ENCODE results near the gene HDAC11.
"Not testable (repeated sequence)": the region's sequence is repeated elsewhere in the genome, so short reads cannot be mapped to it uniquely, and the experiment has no call there.

DNA sequence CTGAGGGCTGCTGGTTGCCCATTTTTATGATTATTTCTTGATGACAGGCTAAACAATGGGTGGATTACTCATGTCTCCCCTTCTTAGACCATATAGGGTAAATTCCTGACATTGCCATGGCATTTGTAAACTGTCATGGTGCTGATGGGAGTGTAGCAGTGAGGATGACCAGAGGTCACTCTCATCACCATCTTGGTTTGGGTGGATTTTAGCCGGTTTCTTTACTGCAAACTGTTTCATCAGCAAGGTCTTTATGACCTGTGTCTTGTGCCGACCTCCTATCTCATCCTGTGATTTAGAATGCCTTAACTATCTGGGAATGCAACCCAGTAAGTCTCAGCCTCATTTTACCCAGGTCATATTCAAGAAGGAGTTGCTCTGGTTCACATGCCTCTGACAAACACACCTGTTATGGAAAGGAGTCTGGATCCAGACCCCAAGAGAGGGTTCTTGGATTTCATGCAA, 49.7 kb upstream of the HDAC11 start:
- TF ChIP-seq, protein P1, sequence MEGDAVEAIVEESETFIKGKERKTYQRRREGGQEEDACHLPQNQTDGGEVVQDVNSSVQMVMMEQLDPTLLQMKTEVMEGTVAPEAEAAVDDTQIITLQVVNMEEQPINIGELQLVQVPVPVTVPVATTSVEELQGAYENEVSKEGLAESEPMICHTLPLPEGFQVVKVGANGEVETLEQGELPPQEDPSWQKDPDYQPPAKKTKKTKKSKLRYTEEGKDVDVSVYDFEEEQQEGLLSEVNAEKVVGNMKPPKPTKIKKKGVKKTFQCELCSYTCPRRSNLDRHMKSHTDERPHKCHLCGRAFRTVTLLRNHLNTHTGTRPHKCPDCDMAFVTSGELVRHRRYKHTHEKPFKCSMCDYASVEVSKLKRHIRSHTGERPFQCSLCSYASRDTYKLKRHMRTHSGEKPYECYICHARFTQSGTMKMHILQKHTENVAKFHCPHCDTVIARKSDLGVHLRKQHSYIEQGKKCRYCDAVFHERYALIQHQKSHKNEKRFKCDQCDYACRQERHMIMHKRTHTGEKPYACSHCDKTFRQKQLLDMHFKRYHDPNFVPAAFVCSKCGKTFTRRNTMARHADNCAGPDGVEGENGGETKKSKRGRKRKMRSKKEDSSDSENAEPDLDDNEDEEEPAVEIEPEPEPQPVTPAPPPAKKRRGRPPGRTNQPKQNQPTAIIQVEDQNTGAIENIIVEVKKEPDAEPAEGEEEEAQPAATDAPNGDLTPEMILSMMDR (IDR thresholded peaks at IDR 0.05), result not testable (repeated sequence)
- TF ChIP-seq, protein P2, sequence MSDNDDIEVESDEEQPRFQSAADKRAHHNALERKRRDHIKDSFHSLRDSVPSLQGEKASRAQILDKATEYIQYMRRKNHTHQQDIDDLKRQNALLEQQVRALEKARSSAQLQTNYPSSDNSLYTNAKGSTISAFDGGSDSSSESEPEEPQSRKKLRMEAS (CRISPR knock-in tag; IDR thresholded peaks at IDR 0.05), result not testable (repeated sequence)
- TF ChIP-seq, protein P3, sequence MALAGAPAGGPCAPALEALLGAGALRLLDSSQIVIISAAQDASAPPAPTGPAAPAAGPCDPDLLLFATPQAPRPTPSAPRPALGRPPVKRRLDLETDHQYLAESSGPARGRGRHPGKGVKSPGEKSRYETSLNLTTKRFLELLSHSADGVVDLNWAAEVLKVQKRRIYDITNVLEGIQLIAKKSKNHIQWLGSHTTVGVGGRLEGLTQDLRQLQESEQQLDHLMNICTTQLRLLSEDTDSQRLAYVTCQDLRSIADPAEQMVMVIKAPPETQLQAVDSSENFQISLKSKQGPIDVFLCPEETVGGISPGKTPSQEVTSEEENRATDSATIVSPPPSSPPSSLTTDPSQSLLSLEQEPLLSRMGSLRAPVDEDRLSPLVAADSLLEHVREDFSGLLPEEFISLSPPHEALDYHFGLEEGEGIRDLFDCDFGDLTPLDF (CRISPR knock-in tag; IDR thresholded peaks at IDR 0.05), result not testable (repeated sequence)
- not testable (repeated sequence) for TF ChIP-seq FOXK1 (CRISPR knock-in tag; IDR thresholded peaks at IDR 0.05); NR2C2 (CRISPR knock-in tag; IDR thresholded peaks at IDR 0.05); MXD4 (CRISPR knock-in tag; IDR thresholded peaks at IDR 0.05; ENCODE audit: borderline replicate concordance); SMAD3 (CRISPR knock-in tag; IDR thresholded peaks at IDR 0.05; ENCODE audit: borderline replicate concordance)
- TF ChIP-seq, protein P4, sequence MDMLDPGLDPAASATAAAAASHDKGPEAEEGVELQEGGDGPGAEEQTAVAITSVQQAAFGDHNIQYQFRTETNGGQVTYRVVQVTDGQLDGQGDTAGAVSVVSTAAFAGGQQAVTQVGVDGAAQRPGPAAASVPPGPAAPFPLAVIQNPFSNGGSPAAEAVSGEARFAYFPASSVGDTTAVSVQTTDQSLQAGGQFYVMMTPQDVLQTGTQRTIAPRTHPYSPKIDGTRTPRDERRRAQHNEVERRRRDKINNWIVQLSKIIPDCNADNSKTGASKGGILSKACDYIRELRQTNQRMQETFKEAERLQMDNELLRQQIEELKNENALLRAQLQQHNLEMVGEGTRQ (CRISPR knock-in tag; IDR thresholded peaks at IDR 0.05), result not testable (repeated sequence)
- TF ChIP-seq, protein P5, sequence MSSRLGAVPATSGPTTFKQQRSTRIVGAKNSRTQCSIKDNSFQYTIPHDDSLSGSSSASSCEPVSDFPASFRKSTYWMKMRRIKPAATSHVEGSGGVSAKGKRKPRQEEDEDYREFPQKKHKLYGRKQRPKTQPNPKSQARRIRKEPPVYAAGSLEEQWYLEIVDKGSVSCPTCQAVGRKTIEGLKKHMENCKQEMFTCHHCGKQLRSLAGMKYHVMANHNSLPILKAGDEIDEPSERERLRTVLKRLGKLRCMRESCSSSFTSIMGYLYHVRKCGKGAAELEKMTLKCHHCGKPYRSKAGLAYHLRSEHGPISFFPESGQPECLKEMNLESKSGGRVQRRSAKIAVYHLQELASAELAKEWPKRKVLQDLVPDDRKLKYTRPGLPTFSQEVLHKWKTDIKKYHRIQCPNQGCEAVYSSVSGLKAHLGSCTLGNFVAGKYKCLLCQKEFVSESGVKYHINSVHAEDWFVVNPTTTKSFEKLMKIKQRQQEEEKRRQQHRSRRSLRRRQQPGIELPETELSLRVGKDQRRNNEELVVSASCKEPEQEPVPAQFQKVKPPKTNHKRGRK (CRISPR knock-in tag; IDR thresholded peaks at IDR 0.05; ENCODE audit: borderline replicate concordance), result not testable (repeated sequence)
